DMS 273 (cell line): ENCODE measurements around the gene TUBB3.
"Not testable (repeated sequence)": the region's sequence is repeated elsewhere in the genome, so short reads cannot be mapped to it uniquely, and the experiment has no call there.

Source experiments
- DNase-seq: peaks from one replicate; lab custom pipeline; 2025; ENCODE audit not compliant: unreplicated experiment; lab: John Stamatoyannopoulos, UW

Gene TUBB3

DNA sequence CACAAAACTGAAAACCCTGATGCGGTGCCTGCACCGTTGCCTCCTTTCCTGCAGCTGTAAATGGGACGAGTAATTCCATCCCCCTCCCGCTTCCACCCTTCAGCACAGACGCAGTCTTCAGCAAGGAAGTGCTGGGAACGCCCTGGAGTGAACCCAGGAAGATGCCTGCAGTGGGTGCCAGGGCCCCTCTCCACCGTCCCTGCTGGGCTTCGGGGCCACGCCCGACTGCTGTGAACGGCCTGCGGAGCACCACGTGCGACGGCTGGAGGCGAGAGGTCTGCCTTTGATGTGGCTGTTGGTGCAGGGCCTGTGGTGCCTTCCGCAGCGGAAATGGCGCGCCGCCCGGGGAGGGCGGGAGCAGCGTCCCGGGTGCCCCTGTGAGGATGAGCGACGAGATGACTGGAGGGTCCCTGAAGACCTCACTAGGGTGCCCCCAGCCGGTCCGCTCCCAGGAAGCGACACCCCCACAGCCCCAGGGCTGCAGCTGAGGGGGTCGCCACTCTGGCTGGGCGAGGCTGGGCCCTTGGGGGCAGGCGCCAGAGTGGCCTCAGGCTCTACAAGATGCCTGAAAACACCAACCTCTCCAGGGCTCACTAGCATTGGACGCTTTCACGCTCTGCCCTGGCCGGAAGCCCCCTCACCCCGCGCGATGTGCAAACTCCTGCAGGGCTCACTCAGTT lies 5.2 kb upstream of the TUBB3 start:
- DNase-seq = peak; percentile 90

DNA sequence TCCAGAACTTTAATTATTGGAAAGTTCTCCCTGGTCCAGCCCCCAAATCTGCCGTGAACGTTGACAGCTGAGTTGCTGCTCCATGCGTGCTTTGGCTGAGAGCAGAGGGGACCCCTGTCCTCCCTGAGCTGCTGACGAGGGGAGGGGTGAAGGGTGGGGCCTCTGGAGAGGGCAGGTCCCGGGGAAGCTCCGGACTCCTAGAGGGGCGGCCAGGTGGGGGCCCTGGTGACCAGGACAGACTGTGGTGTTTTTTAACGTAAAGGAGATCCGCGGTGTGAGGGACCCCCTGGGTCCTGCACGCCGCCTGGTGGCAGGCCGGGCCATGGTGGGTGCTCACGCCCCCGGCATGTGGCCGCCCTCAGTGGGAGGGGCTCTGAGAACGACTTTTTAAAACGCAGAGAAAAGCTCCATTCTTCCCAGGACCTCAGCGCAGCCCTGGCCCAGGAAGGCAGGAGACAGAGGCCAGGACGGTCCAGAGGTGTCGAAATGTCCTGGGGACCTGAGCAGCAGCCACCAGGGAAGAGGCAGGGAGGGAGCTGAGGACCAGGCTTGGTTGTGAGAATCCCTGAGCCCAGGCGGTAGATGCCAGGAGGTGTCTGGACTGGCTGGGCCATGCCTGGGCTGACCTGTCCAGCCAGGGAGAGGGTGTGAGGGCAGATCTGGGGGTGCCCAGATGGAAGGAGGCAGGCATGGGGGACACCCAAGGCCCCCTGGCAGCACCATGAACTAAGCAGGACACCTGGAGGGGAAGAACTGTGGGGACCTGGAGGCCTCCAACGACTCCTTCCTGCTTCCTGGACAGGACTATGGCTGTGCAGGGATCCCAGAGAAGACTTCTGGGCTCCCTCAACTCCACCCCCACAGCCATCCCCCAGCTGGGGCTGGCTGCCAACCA lies 4.4 kb upstream of the TUBB3 start, which contains the start of gene MC1R:
TSS of gene MC1R (plus strand) at position 410 of the 895 bp plus-strand sequence. CDS start at position 807, 397 bp downstream.
- DNase-seq = peak; percentile 84

DNA sequence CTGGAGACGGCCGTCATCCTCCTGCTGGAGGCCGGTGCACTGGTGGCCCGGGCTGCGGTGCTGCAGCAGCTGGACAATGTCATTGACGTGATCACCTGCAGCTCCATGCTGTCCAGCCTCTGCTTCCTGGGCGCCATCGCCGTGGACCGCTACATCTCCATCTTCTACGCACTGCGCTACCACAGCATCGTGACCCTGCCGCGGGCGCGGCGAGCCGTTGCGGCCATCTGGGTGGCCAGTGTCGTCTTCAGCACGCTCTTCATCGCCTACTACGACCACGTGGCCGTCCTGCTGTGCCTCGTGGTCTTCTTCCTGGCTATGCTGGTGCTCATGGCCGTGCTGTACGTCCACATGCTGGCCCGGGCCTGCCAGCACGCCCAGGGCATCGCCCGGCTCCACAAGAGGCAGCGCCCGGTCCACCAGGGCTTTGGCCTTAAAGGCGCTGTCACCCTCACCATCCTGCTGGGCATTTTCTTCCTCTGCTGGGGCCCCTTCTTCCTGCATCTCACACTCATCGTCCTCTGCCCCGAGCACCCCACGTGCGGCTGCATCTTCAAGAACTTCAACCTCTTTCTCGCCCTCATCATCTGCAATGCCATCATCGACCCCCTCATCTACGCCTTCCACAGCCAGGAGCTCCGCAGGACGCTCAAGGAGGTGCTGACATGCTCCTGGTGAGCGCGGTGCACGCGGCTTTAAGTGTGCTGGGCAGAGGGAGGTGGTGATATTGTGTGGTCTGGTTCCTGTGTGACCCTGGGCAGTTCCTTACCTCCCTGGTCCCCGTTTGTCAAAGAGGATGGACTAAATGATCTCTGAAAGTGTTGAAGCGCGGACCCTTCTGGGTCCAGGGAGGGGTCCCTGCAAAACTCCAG lies 3.4 kb upstream of the TUBB3 start:
- DNase-seq = no peak

DNA sequence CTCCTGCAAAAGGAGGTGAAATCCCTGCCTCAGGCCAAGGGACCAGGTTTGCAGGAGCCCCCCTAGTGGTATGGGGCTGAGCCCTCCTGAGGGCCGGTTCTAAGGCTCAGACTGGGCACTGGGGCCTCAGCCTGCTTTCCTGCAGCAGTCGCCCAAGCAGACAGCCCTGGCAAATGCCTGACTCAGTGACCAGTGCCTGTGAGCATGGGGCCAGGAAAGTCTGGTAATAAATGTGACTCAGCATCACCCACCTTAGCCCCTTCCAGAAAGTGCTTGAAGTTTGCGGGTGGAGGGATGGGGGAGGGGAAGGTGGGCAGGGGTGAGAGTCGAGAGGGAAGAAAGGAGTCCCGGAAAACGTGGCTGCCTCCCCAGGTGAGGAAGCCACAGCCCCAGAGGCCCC lies 2.4 kb upstream of the TUBB3 start:
- DNase-seq = no peak

DNA sequence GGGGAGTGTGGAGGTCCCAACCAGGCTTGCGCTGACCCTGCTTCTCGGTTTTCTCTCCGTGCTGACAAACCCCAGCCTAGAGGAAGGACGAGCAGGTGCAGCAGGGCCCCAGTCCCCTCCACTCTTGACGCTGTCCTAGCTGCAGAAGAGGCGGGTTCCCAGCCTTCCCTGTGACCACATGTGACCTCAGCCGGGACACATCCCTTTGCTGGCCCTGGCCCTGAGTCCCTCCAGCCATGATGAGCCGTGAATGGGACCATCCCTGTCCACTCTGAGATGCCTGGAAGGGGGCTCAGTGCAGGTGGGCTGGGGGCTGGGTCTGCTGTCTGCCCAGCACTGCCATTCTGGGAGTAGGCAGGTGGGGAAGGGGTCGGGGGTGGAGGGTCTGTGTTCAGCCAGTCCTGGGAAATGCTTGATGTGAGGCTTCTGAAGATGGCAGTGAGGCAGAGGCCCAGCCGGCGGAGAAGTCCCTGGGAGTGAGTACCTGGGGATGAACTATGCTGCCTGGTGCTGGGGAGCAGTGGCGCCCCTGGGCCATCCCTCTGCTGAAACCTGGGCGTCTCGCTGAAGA lies 1.9 kb upstream of the TUBB3 start:
- DNase-seq = no peak

DNA sequence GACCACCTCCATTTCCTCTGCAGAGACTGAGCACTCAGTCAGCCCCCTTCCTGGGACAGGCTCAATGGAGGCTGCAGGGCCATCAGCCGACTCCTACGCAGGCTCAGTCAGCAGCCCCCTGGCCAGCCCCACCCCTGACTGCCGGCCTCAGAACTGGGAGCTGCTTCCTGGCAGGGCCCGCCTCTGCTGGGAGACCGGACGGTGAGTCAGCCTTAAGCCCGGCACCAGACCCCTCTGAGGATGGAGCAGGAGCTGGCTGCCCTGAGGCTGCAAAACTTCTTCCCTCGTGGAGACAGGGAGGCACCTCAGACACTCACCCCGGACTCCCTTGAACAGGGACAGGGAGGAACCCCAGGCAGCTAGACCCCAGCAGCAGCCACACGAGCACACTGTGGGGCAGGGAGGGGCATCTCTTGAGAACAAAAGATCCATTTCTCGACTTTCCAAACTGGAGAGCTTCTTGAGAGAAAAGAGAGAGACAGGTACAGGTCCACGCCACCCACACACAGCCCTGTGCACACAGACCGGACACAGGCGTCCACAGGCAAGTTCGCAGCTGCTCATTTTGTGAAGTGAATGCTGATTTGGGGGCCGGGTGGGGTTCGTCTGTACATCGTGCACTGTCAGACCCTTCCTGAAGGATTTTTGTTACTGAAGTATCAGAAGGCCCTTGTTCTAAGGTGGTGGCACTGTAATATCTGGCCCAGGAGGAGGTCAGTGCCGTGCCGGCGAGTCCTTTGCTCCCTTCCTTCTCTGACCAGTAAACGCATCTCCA lies 1.3 kb upstream of the TUBB3 start:
- DNase-seq = peak; percentile 69

DNA sequence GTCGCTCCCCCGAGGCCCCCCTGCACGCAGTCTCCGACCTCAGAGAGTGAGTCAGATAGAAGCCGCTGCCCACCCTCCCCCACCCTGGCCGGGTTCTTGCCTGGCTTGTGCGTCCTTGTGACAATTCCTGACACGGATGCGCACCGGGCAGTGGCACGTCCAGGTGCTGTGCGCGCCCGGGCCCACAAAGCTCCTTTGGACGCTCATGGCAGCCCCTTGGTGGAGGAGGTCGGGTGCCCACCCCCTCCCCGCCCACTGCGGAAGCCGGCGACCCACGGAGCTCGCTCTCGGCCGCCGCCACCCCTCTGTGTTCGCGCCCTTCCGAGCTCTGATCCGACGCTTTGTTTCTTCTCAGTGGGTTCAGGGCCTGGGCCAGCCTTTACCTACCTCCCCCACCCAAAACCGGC lies 662 bp upstream of the TUBB3 start:
- DNase-seq = peak; percentile 63

DNA sequence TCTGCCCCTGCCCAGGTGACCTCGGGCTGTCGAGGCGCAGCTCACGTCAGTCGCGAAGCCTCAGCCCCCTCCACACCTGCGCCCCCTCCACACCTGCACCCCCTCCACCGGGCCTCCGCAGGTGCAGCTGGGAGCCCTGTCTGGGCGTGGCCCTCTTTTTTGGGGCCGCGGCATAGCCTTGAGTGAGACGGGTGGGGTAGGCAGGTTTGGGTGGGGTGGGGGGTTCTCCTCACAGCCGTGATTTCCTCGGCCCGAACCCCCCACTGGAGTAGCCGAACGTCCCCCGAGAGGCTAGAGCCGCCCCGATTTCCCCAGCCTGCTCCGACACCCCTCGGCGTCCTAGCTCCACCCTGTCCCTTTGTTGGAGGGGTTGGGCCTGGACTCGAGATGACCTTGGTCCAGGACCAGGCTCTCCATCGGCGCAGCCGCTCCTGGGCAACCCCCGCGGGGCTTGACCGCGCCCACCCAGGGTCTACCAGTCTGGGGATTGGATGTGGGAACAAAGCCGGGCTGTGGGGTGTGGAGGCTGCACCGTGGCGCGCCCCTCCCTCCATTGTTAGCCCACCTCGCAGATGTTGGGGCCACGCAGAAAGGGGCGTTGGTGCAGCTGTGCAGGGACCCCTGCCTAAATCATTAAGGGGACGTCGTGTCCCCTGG lies 626 bp downstream of the TUBB3 start:
- DNase-seq = no peak

DNA sequence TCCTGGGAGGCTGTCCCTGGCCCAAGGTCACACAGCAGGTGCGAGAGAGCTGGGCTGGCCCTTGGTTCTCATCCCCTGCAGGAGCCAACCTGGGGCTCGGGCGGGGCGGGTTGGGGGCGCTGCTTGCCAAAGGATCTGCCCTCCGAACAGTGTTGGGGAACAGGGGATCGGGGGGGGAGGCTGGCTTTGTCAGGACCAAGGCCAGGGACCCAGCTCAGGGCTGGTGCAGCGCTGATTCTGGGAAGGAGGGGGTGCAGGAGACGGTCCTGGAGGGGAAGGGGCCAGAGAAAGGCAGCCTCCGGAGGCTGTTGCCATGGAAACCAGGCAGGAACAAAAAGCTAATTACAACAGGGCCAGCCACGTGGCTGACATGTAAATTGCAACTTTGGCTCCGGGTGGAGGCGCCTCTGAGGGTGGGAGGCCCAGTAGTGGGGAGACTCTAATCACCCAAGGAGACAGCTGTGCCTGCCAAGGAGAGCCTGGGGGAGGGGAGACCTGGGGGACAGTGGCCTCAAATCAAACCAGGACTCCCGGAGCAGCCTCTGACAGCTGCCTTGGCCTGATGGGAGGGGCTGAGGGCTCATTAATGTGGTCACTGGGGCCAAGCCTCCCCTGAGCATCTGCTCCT lies 1.3 kb downstream of the TUBB3 start:
- DNase-seq = peak; percentile 82

DNA sequence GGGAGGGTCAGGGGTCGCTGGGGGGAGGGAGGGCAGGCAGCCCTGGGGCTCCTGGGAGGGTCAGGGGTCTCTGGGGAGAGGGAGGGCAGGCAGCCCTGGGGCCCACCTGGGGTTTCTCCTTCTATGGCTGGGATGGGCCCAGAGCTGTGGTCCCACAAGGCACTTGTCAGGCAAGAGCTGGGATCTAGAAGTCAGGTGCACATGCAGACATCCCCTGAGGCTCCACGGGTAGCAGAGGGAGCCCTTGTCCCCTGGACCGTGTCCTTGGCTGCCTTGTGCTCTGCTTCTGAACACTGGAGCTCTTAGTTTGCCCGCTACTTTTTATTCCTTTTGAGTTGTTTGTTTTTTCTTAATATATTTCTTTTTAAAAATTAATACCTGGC lies 1.8 kb downstream of the TUBB3 start:
- peak; percentile 61 for DNase-seq

DNA sequence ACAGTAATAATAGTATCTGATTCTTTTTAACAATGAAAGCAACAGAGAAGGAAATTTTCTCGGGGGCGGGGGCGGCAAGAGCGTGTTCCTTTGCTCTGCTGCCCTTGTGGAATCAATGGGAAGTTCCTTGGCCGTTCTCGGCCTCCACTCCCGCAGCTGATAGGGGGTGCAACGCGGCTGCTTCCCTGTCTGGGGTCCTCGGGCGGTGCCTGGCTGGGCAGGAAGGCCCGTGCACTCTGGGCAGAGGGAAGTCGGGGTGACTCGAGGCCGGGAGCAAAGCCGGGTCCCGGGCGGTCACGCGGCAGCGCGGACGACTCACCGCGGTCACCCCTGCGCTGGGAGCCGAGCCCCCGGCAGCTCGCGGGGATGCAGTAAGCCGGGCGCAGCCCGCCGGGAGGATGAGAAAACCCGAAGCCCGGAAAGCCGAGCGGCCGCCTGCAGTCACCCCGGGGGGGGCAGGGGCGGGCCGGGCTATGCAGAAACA lies 2.5 kb downstream of the TUBB3 start:
- DNase-seq = peak; percentile 72

DNA sequence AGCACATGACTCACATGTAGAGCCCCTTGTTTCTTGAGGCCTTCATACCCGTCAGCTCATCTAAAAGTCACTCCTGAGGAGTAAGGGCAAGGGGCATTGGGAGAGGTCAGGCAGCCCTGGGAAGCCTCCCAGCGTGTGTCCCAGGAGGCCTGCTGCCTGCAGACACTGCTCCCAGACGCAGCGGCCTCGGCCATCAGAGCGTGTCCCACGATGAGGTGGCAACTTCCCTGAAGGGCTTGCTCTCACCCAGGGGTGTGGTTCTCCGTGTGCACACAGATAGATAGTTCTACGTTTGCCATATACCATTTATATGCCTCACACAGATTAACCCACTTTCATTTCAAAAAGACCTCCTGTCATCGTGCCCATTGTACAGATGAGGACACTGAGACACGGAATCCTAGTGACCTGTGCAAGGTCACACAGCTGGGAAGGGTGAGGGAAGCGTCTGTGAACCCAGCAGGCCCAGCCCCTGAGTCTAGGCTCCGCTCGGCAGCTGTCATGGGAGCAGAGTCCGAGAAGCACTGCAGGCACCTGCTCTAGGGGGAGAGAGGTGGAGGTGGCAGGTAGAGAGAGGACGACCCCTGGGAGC lies 8.3 kb downstream of the TUBB3 start:
- DNase-seq = no peak

DNA sequence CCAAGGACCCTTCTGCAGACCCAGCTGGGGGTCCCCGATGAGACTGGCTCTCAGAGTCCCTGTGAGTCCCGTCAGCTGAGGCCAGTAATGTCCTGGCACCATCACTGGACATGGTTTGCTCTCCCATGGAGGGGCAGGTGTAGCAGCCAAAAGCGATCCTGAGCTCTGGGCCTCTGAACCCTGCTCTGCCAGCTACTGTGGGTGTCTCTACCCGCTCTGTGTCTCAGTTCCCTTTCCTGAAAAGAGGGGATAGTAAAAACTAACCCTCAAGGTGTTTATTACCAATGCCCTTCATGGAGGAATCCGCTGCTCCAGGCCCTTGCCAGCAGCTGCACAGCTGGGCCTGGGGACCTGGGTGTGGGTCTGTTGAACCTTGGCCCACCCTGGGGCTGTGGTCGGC lies 8.8 kb downstream of the TUBB3 start:
- no peak for DNase-seq

DNA sequence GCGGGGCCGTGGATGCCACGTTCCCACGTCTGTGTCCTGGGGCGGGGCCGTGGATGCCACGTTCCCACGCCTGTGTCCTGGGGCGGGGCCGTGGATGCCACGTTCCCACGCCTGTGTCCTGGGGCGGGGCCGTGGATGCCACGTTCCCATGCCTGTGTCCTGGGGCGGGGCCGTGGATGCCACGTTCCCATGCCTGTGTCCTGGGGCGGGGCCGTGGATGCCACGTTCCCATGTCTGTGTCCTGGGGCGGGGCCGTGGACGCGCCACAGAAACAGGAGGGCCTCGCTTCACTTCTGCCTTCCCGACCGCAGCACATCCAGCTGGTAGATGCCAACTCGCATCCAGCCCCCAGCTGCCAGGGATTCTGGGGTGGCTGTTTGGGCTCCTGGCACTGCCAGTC lies 10.9 kb downstream of the TUBB3 start:
- not testable (repeated sequence) for DNase-seq

DNA sequence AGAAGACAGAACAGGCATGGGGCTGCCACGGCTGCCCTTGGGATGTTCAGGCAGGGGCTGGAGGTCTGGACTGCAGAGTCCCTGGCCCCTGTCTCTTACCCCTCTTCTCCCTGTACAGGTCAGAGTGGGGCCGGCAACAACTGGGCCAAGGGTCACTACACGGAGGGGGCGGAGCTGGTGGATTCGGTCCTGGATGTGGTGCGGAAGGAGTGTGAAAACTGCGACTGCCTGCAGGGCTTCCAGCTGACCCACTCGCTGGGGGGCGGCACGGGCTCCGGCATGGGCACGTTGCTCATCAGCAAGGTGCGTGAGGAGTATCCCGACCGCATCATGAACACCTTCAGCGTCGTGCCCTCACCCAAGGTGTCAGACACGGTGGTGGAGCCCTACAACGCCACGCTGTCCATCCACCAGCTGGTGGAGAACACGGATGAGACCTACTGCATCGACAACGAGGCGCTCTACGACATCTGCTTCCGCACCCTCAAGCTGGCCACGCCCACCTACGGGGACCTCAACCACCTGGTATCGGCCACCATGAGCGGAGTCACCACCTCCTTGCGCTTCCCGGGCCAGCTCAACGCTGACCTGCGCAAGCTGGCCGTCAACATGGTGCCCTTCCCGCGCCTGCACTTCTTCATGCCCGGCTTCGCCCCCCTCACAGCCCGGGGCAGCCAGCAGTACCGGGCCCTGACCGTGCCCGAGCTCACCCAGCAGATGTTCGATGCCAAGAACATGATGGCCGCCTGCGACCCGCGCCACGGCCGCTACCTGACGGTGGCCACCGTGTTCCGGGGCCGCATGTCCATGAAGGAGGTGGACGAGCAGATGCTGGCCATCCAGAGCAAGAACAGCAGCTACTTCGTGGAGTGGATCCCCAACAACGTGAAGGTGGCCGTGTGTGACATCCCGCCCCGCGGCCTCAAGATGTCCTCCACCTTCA lies 11.7 kb downstream of the TUBB3 start:
- DNase-seq = no peak

DNA sequence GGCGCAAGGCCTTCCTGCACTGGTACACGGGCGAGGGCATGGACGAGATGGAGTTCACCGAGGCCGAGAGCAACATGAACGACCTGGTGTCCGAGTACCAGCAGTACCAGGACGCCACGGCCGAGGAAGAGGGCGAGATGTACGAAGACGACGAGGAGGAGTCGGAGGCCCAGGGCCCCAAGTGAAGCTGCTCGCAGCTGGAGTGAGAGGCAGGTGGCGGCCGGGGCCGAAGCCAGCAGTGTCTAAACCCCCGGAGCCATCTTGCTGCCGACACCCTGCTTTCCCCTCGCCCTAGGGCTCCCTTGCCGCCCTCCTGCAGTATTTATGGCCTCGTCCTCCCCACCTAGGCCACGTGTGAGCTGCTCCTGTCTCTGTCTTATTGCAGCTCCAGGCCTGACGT lies 12.5 kb downstream of the TUBB3 start:
- DNase-seq = not testable (repeated sequence)

DNA sequence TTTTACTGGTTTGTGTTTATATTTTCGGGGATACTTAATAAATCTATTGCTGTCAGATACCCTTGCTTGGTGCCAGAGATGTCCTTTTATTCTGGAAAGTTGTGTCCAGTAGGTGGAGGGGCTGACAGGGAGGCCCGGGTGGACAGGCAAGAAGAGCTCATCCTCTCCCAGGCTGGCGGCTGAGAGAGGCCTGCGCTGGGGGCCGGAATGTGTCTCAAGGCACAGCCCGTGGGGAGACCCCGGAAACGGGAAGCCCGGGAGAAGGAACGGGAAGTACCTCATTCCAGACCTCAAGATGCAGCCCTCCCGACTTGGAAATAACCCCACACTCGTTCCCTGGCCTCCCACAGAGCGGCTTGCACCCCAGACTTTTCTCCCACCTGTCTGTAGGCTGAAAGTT lies 12.9 kb downstream of the TUBB3 start:
- no peak for DNase-seq

DNA sequence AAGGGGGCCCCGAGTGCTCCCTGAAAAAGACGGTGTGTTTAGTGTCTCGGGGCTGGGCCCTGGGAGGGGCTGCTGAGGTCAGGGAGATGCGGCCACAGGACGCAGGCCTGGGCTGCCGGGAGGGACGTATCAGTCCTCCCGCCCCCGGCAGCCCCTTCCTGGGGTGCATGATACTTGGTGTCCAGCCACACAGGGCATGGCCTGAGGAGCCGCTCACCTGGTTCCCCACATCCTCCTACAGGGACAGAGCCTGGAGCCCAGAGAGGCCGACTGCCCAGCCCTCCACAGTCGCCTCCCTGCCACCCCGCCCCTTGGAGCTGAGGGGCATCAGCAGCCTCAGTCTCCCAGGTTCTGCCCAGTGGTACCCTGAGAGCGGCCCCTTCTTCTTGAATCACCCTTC lies 13.4 kb downstream of the TUBB3 start:
- DNase-seq = no peak
